MCF 10A (cell line): ENCODE measurements around the gene ZNF608. TPM values are rescaled to one million over a fixed set of nuclear protein-coding genes. Genes with fewer than 3 reads are reported as not detected.

Experiments
- BruUV-seq: library from RNA; stranded (reverse); fragments of 400-500 nt; replicated peaks from 2 replicates; lab custom pipeline; 2021; lab: Mats Ljungman, UMichigan
- CTCF ChIA-PET: fragments of 300-600 bp; sonication (Branson Sonifier 250); formaldehyde crosslinking; extraction: SDS; loops from one replicate; lab custom pipeline; 2021; ENCODE audit warnings: antibody characterized with exemption, inconsistent platforms; lab: Yijun Ruan, JAX
- POLR2A ChIA-PET: fragments of 300-600, 350-650 bp; sonication (Branson Sonifier 250); formaldehyde crosslinking; extraction: SDS; loops from one replicate; lab custom pipeline; 2020; ENCODE audit warnings: antibody characterized with exemption, inconsistent platforms; lab: Yijun Ruan, JAX
- DNase-seq: peaks from one replicate; pipeline ENCODE4 v3.0.0-alpha.2; 2018; ENCODE audit not compliant: unreplicated experiment
- H3K27ac Mint-ChIP-seq: one replicate; pipeline ENCODE4 v1.8.0; 2022; ENCODE audit warnings: mild to moderate bottlenecking, low read depth, mixed read lengths; ENCODE audit not compliant: unreplicated experiment
- H3K27me3 Mint-ChIP-seq: one replicate; pipeline ENCODE4 v1.8.0; 2022; ENCODE audit warnings: mixed read lengths; ENCODE audit not compliant: insufficient read depth, unreplicated experiment
- H3K36me3 Mint-ChIP-seq: one replicate; pipeline ENCODE4 v1.8.0; 2022; ENCODE audit warnings: mild to moderate bottlenecking, moderate library complexity, mixed read lengths; ENCODE audit not compliant: insufficient read depth, unreplicated experiment
- H3K4me1 Mint-ChIP-seq: one replicate; pipeline ENCODE4 v1.8.0; 2022; ENCODE audit warnings: mixed read lengths; ENCODE audit not compliant: insufficient read depth, unreplicated experiment
- H3K4me3 Mint-ChIP-seq: one replicate; pipeline ENCODE4 v1.8.0; 2022; ENCODE audit warnings: mild to moderate bottlenecking, moderate library complexity, mixed read lengths; ENCODE audit not compliant: unreplicated experiment
- H3K9me3 Mint-ChIP-seq: one replicate; pipeline ENCODE4 v1.8.0; 2022; ENCODE audit warnings: mixed read lengths; ENCODE audit not compliant: unreplicated experiment
- CTCF ChIP-seq: fragments of 200-600 bp; IDR thresholded peaks from one replicate; pipeline ENCODE4 v1.8.0; 2022; ENCODE audit warnings: antibody characterized with exemption, mild to moderate bottlenecking; ENCODE audit not compliant: unreplicated experiment
- intact Hi-C: fragments of 100-400 bp; cut with micrococcal nuclease; formaldehyde crosslinking; loops from 2 replicates; pipeline ENCODE4 v1.14.1; 2022
- total RNA-seq: library from RNA; stranded (reverse); gene quantifications from 2 replicates; pipeline ENCODE4 v1.2.3, GENCODE V29; 2022

The ZNF608 gene
- total RNA-seq, 1 experiment from 2014 or later, result 8.4 TPM

- H3K4me1 Mint-ChIP-seq, result peaks cover 15% of the 10 kb centered on the region
These were observed 17.5 kb downstream of the ZNF608 start for GRCh38 chr5:124728968-124729332.

GRCh38 chr5:124728331-124728967 lies 18.0 kb downstream of the ZNF608 start:
- Mint-ChIP-seq H3K36me3 (no peaks in the 10 kb centered on the region), H3K27me3 (no peaks in the 10 kb centered on the region), H3K9me3 (no peaks in the 10 kb centered on the region), H3K4me1 (peaks cover 15% of the 10 kb centered on the region), H3K4me3 (no peak overlapping the region), H3K27ac (no peak overlapping the region)
- intact Hi-C loops, result no loop called here
- ChIA-PET CTCF (interaction anchor here (0.6 to 2.3 kb wide), 3 partner anchors 12 to 1058 kb away, joined by 3 to 5 read pairs (median 4); no protein-coding TSS in a partner anchor), POLR2A (no interaction called here)
- BruUV-seq, result no TSS peak
- TF ChIP-seq CTCF, result no peak
- no peak for DNase-seq

More at GRCh38 chr5:124728968-124729332, 17.5 kb downstream of the ZNF608 start:
- no peak for TF ChIP-seq CTCF
- no peak for DNase-seq
- CTCF ChIA-PET, result interaction anchor here (0.6 to 1.0 kb wide), 2 partner anchors 21 to 1058 kb away, joined by 3 to 4 read pairs; no protein-coding TSS in a partner anchor
- Mint-ChIP-seq H3K36me3 (no peaks in the 10 kb centered on the region), H3K4me3 (no peak overlapping the region), H3K27ac (no peak overlapping the region), H3K9me3 (no peaks in the 10 kb centered on the region), H3K27me3 (no peaks in the 10 kb centered on the region)
- POLR2A ChIA-PET, result interaction anchor here (2.6 kb wide), 1 partner anchor 12 kb away, joined by 11 read pairs; no protein-coding TSS in a partner anchor
- BruUV-seq, result no TSS peak
- intact Hi-C loops, result no loop called here

- H3K4me1 Mint-ChIP-seq, result peaks cover 15% of the 10 kb centered on the region
- no peaks in the 10 kb centered on the region for H3K9me3 Mint-ChIP-seq
- ChIA-PET POLR2A (interaction anchor here (0.7 kb wide), 1 partner anchor 8 kb away, joined by 5 read pairs; no protein-coding TSS in a partner anchor), CTCF (interaction anchor here (0.6 to 2.3 kb wide), 5 partner anchors 10 to 831 kb away, joined by 3 to 5 read pairs (median 3); partner anchors contain the start of gene ZNF608)
- H3K27ac Mint-ChIP-seq, result no peak overlapping the region
- no peak overlapping the region for H3K4me3 Mint-ChIP-seq
- no peaks in the 10 kb centered on the region for H3K36me3 Mint-ChIP-seq
- no peaks in the 10 kb centered on the region for H3K27me3 Mint-ChIP-seq
- intact Hi-C loops, result no loop called here
- BruUV-seq, result no TSS peak
- TF ChIP-seq CTCF, result no peak
- no peak for DNase-seq
These were observed 19.6 kb downstream of the ZNF608 start for GRCh38 chr5:124726631-124727362.
